ENCODE measurements around the gene RNF166. TPM values are rescaled to one million over a fixed set of nuclear protein-coding genes. Genes with fewer than 3 reads are reported as not detected.

RNF166 gene
- total RNA-seq, 1 experiment from 2014 or later = 36.3 TPM

DNA sequence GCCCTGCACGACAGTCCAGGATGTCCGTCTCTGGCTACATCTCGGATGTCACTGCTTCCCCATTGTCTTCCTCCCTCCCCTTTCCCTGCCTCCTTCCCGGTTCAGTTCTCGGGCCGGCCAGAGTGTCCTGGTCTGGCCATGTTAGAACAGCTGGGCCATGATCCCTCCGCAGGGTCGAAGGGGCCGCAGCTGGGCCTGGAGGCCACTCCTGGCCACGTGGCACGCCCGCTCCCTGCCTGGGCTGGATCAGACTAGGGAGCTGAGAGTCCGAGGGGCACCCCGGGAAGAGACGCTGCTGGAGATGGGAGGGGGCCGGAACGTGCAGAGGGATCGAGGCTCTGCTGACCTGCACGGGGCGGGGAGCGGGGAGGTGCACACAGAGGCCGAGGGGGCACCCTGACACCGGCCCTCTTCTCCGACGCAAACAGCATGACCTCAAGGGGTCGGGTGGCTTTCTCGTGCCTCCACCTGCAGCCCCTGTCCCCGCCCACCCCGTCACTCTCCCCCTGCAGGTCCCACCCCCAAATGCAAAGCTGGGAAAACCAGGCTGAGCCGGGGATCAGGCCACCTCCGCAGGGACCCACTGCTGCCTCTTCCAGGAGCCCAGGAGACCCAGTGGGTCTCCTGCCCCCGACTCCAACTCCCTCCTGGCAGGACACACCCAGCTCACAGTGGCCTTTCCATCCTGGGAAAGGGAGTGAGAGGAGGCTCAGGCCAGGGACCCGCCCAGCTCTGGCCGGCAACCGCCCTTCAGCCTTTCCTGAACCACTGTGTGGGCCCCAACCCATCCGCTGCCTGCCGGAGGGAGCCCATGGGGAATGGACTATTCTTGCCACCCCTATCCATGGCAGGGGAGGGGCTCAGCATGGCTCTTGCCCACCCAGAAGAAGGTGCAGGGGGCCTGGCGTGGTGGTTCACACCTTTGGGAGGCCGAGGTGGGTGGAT lies 38.6 kb upstream of the RNF166 start:
- intact Hi-C loops (cut with micrococcal nuclease; ENCODE audit: unreplicated experiment) = no loop called here
- Histone ChIP-seq H3K9me3 (ENCODE audit: low read depth, low read length, poor library complexity, severe bottlenecking) (no peaks in the 10 kb centered on the region), H3K4me3 (ENCODE audit: low read depth, low read length, poor library complexity, severe bottlenecking) (no peak overlapping the region), H3K27me3 (replicated peaks; ENCODE audit: insufficient read depth, low read depth, low read length, poor library complexity) (no peaks in the 10 kb centered on the region), H3K4me1 (ENCODE audit: insufficient read depth, low read length, poor library complexity, severe bottlenecking) (peaks cover 11% of the 10 kb centered on the region), H3K36me3 (ENCODE audit: insufficient read depth, low read length, poor library complexity, severe bottlenecking) (peaks cover 13% of the 10 kb centered on the region), H3K27ac (ENCODE audit: low read depth, low read length, poor library complexity, severe bottlenecking) (no peak overlapping the region)
- no peak for DNase-seq (ENCODE audit: low spot score)
- CTCF ChIA-PET = no interaction called here
- no TSS peak for BruUV-seq (replicated peaks)
- POLR2A ChIA-PET (ENCODE audit: low non-redundant PET) = no interaction called here
- TF ChIP-seq, protein P1, sequence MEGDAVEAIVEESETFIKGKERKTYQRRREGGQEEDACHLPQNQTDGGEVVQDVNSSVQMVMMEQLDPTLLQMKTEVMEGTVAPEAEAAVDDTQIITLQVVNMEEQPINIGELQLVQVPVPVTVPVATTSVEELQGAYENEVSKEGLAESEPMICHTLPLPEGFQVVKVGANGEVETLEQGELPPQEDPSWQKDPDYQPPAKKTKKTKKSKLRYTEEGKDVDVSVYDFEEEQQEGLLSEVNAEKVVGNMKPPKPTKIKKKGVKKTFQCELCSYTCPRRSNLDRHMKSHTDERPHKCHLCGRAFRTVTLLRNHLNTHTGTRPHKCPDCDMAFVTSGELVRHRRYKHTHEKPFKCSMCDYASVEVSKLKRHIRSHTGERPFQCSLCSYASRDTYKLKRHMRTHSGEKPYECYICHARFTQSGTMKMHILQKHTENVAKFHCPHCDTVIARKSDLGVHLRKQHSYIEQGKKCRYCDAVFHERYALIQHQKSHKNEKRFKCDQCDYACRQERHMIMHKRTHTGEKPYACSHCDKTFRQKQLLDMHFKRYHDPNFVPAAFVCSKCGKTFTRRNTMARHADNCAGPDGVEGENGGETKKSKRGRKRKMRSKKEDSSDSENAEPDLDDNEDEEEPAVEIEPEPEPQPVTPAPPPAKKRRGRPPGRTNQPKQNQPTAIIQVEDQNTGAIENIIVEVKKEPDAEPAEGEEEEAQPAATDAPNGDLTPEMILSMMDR (conservative IDR thresholded peaks at IDR 0.05; ENCODE audit: low read depth, low read length) = no peak
- TF ChIP-seq EZH2 (IDR thresholded peaks at IDR 0.05; ENCODE audit: borderline replicate concordance, low read depth, low read length, poor library complexity, severe bottlenecking) = no peak

DNA sequence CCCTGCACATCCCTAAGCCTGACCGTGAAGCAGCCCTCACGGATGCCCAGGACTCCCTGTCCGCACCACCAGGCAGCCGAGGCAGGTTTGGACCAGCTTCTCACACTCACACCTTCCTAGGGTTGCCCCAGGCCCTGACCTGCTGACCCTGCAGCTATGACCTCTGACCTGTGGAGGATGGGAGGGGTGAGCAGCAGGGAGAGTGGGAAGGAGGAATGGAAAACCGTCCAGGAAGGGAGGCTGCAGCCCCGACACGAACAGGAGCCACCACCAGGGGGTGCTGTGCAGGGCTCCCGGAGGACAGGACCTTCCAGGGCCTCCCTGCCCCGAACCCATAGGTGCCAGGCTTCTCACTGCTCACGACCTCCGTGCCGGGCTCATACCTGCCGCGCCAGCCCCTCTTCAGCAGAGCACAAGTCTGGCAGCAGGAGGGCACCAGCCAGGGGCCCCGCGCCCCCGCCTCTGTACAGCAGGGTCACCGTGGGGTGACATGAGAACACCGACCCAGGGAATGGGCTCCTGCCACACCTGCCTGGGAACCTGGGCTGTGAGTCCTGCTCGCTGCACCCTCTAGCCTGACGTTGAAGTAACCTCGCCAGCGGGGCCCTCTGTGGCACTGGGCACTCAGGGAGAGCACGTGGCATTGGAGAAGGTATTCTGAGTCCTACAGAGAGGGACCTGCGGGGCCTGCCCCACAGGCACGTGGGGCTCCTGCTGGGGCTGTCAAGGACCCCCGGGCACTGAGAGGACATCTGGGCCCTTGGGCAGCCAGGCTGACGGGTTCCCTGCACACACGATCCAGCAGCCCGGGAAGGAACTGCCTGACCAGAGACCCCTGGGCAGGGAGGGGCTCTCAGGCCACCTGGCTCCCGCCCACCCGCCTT lies 37.7 kb upstream of the RNF166 start:
- H3K36me3 ChIP-seq (ENCODE audit: insufficient read depth, low read length, poor library complexity, severe bottlenecking) = peaks cover 13% of the 10 kb centered on the region
- TF ChIP-seq, protein P1 (conservative IDR thresholded peaks at IDR 0.05; ENCODE audit: low read depth, low read length) = peak; percentile 90
- no peak for TF ChIP-seq EZH2 (IDR thresholded peaks at IDR 0.05; ENCODE audit: borderline replicate concordance, low read depth, low read length, poor library complexity, severe bottlenecking)
- POLR2A ChIA-PET (ENCODE audit: low non-redundant PET) = no interaction called here
- H3K4me1 ChIP-seq (ENCODE audit: insufficient read depth, low read length, poor library complexity, severe bottlenecking) = peaks cover 11% of the 10 kb centered on the region
- DNase-seq (ENCODE audit: low spot score) = peak; percentile 74
- H3K27me3 ChIP-seq (replicated peaks; ENCODE audit: insufficient read depth, low read depth, low read length, poor library complexity) = no peaks in the 10 kb centered on the region
- no peak overlapping the region for H3K27ac ChIP-seq (ENCODE audit: low read depth, low read length, poor library complexity, severe bottlenecking)
- no peaks in the 10 kb centered on the region for H3K9me3 ChIP-seq (ENCODE audit: low read depth, low read length, poor library complexity, severe bottlenecking)
- intact Hi-C loops (cut with micrococcal nuclease; ENCODE audit: unreplicated experiment) = no loop called here
- BruUV-seq (replicated peaks) = no TSS peak
- CTCF ChIA-PET = no interaction called here
- H3K4me3 ChIP-seq (ENCODE audit: low read depth, low read length, poor library complexity, severe bottlenecking) = no peak overlapping the region

DNA sequence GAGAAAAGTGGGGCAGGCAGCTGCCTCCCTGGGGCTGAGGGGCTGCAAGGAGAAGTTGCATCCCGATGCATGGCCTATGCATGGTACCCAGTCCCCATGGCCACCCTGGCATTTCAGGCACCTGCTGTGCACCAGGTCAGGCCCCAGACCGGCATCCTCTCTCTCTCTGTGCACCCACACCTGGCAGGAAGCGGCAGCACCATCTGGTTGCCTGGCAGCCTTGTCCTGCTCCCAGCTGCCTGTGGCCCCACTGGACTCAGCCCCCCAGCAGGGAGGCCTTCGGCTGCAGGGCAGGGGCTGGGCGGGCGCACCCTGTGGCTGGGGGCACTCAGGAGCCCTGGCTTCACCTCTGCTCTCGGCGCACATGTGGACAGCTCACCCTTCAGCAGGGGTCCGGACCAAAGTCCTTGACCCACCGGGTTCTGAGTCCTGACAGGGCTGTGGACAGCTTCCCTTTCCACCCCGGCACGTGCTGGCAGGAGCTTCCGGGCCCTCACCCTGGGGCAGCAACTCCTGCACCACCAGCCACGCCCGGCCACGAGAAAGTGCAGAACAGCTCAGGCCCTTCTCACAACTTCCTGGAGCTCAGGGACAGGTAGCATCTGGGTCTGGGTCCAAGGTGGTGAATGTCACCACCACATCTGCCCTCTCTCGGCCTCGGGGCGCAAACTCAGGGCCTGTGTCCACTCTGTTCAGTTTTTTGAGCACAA lies 36.8 kb upstream of the RNF166 start:
- POLR2A ChIA-PET (ENCODE audit: low non-redundant PET) = no interaction called here
- Histone ChIP-seq H3K4me1 (ENCODE audit: insufficient read depth, low read length, poor library complexity, severe bottlenecking) (peaks cover 11% of the 10 kb centered on the region), H3K4me3 (ENCODE audit: low read depth, low read length, poor library complexity, severe bottlenecking) (no peak overlapping the region), H3K27ac (ENCODE audit: low read depth, low read length, poor library complexity, severe bottlenecking) (no peak overlapping the region), H3K27me3 (replicated peaks; ENCODE audit: insufficient read depth, low read depth, low read length, poor library complexity) (no peaks in the 10 kb centered on the region), H3K36me3 (ENCODE audit: insufficient read depth, low read length, poor library complexity, severe bottlenecking) (peaks cover 13% of the 10 kb centered on the region), H3K9me3 (ENCODE audit: low read depth, low read length, poor library complexity, severe bottlenecking) (no peaks in the 10 kb centered on the region)
- CTCF ChIA-PET = no interaction called here
- no TSS peak for BruUV-seq (replicated peaks)
- DNase-seq (ENCODE audit: low spot score) = no peak
- TF ChIP-seq, protein P1 (conservative IDR thresholded peaks at IDR 0.05; ENCODE audit: low read depth, low read length) = no peak
- TF ChIP-seq EZH2 (IDR thresholded peaks at IDR 0.05; ENCODE audit: borderline replicate concordance, low read depth, low read length, poor library complexity, severe bottlenecking) = no peak
- intact Hi-C loops (cut with micrococcal nuclease; ENCODE audit: unreplicated experiment) = no loop called here
